K562 (cell line): Measurements from ENCODE around the gene LRP2BP. TPM values are rescaled to one million over a fixed set of nuclear protein-coding genes. Genes with fewer than 3 reads are reported as not detected.

Experiments used
- ARID4B ChIP-seq: sonication (generic); formaldehyde crosslinking; IDR thresholded peaks from 2 replicates; pipeline ENCODE4 v1.8.0; 2022; ENCODE audit warnings: mild to moderate bottlenecking, missing genetic modification reagents
- CTBP1 ChIP-seq: fragments of 450-650 bp; IDR thresholded peaks from 2 replicates; pipeline ENCODE4 v1.6.1; 2016; ENCODE audit warnings: borderline replicate concordance
- MAX ChIP-seq: sonication (generic); formaldehyde crosslinking; IDR thresholded peaks from 2 replicates; pipeline ENCODE4 v1.9.0; 2022; ENCODE audit warnings: mild to moderate bottlenecking, missing genetic modification reagents
- MEF2A ChIP-seq: IDR thresholded peaks from 2 replicates; pipeline ENCODE4 v1.6.1; 2011; ENCODE audit warnings: low read depth, mild to moderate bottlenecking, low read length, moderate library complexity; ENCODE audit not compliant: control insufficient read depth
- NFE2 ChIP-seq: IDR thresholded peaks from 2 replicates; pipeline ENCODE4 v1.6.1; 2014; ENCODE audit warnings: antibody characterized with exemption, low read depth
- SREBF1 ChIP-seq: fragments of 150-350 bp; IDR thresholded peaks from 2 replicates; pipeline ENCODE4 v1.6.1; 2014; ENCODE audit warnings: antibody characterized with exemption, low read depth, low read length, borderline replicate concordance
- TCF15 ChIP-seq: fragments of 250-450 bp; sonication (Bioruptor Pico); IDR thresholded peaks from 2 replicates; pipeline ENCODE4 v1.8.0; 2022; ENCODE audit warnings: moderate library complexity, mild to moderate bottlenecking, inconsistent platforms
- ZKSCAN8 ChIP-seq: fragments of 200-800 bp; sonication (Bioruptor generic); IDR thresholded peaks from 2 replicates; pipeline ENCODE4 v1.6.1; 2016; ENCODE audit warnings: missing genetic modification characterization, missing compliant biosample characterization
- ZNF592 ChIP-seq: fragments of 450-650 bp; IDR thresholded peaks from 2 replicates; pipeline ENCODE4 v1.6.1; 2017; ENCODE audit warnings: antibody characterized with exemption, mild to moderate bottlenecking
- ZNF830 ChIP-seq: fragments of 250-450 bp; sonication (Bioruptor Pico); IDR thresholded peaks from 2 replicates; pipeline ENCODE4 v1.5.0; 2021; ENCODE audit warnings: mild to moderate bottlenecking
- polyA plus RNA-seq, 8 experiments: library from polyadenylated mRNA; depleted of rRNA in 4 of 8; stranded (reverse) in 5 of 8; unstranded in 3 of 8; fragments of >200 nt; fragmentation: Nextera tagmentation in 2 of 8; fragmentation: Illumina TruSeq in 1 of 8; extraction: Ambion mirVana in 2 of 8; extraction: Trizol in 1 of 8; gene quantifications; 2 replicates each; pipeline versions ENCODE4 v1.2.1 to v1.2.3, GENCODE V29; 2011 to 2014; ENCODE audit warnings: inconsistent platforms in 1 of 8, missing spikeins in 1 of 8
- total RNA-seq, 7 experiments: library from RNA; depleted of rRNA in 6 of 7; stranded (reverse); fragments of >200 nt in 6 of 7; fragmentation: Illumina TruSeq in 2 of 7; extraction: Trizol in 2 of 7; gene quantifications; 2 replicates each; pipeline versions ENCODE4 v1.2.1 to v1.2.3, GENCODE V29; 2011 to 2021; ENCODE audit warnings: low replicate concordance in 1 of 7
- TF ChIP-seq, protein P1 (sequence below): fragments of 250-450 bp; sonication (Bioruptor Pico); IDR thresholded peaks from 2 replicates; pipeline ENCODE4 v1.5.0; 2021
- TF ChIP-seq, protein P2 (sequence below): sonication (generic); formaldehyde crosslinking; IDR thresholded peaks from 2 replicates; pipeline ENCODE4 v1.8.1; 2022; ENCODE audit warnings: missing genetic modification reagents
- TF ChIP-seq, protein P3 (sequence below): IDR thresholded peaks from 2 replicates; pipeline ENCODE4 v1.6.1; 2014; ENCODE audit warnings: antibody characterized with exemption

LRP2BP gene
- total and polyA plus RNA-seq, 9 of the 15 experiments (the other 6 are each of a cell fraction or from before 2014, with no cell fraction given), result 0.42 to 2.1 (median 0.62) TPM

- TF ChIP-seq MEF2A, result no peak
- TF ChIP-seq, protein P1, sequence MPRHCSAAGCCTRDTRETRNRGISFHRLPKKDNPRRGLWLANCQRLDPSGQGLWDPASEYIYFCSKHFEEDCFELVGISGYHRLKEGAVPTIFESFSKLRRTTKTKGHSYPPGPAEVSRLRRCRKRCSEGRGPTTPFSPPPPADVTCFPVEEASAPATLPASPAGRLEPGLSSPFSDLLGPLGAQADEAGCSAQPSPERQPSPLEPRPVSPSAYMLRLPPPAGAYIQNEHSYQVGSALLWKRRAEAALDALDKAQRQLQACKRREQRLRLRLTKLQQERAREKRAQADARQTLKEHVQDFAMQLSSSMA (CRISPR knock-in tag), result 0 out of 2 replicates have a peak, but pooled peaks have one; percentile 17
- TF ChIP-seq ZNF830 (CRISPR knock-in tag), result peak; percentile 73
- TF ChIP-seq TCF15, result no peak
- TF ChIP-seq NFE2, result 0 out of 2 replicates have a peak, but pooled peaks have one; percentile 27
- TF ChIP-seq ARID4B (CRISPR knock-in tag), result peak; percentile 99
- no peak for TF ChIP-seq ZKSCAN8 (CRISPR knock-in tag)
- TF ChIP-seq CTBP1, result peak; percentile 55
- peak; percentile 95 for TF ChIP-seq MAX (CRISPR knock-in tag)
- 0 out of 2 replicates have a peak, but pooled peaks have one; percentile 69 for TF ChIP-seq SREBF1
- TF ChIP-seq, protein P2, sequence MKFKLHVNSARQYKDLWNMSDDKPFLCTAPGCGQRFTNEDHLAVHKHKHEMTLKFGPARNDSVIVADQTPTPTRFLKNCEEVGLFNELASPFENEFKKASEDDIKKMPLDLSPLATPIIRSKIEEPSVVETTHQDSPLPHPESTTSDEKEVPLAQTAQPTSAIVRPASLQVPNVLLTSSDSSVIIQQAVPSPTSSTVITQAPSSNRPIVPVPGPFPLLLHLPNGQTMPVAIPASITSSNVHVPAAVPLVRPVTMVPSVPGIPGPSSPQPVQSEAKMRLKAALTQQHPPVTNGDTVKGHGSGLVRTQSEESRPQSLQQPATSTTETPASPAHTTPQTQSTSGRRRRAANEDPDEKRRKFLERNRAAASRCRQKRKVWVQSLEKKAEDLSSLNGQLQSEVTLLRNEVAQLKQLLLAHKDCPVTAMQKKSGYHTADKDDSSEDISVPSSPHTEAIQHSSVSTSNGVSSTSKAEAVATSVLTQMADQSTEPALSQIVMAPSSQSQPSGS, result peak; percentile 85
- TF ChIP-seq ZNF592, result 0 out of 2 replicates have a peak, but pooled peaks have one; percentile 67
- TF ChIP-seq, protein P3, sequence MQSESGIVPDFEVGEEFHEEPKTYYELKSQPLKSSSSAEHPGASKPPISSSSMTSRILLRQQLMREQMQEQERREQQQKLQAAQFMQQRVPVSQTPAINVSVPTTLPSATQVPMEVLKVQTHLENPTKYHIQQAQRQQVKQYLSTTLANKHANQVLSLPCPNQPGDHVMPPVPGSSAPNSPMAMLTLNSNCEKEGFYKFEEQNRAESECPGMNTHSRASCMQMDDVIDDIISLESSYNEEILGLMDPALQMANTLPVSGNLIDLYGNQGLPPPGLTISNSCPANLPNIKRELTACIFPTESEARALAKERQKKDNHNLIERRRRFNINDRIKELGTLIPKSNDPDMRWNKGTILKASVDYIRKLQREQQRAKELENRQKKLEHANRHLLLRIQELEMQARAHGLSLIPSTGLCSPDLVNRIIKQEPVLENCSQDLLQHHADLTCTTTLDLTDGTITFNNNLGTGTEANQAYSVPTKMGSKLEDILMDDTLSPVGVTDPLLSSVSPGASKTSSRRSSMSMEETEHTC, result no peak
Measured at GRCh38 chr4:185425647-185426352, 30.1 kb upstream of the LRP2BP start, which contains the start of gene UFSP2 (continued).
